WTC11 (cell line): Measurements from ENCODE around the gene ADCY2.

Source experiments
- ELF4 ChIP-seq: sonication (generic); formaldehyde crosslinking; IDR thresholded peaks from 2 replicates; pipeline ENCODE4 v1.8.1; 2022; ENCODE audit warnings: low read depth, mild to moderate bottlenecking, moderate library complexity, missing genetic modification reagents
- FOXK1 ChIP-seq: sonication (generic); formaldehyde crosslinking; IDR thresholded peaks from 2 replicates; pipeline ENCODE4 v1.8.0; 2022; ENCODE audit warnings: mild to moderate bottlenecking, moderate library complexity, missing genetic modification reagents
- IRF2 ChIP-seq: sonication (generic); formaldehyde crosslinking; IDR thresholded peaks from 2 replicates; pipeline ENCODE4 v1.8.0; 2022; ENCODE audit warnings: low read depth, missing genetic modification reagents, borderline replicate concordance
- SMAD4 ChIP-seq: sonication (generic); formaldehyde crosslinking; IDR thresholded peaks from 2 replicates; pipeline ENCODE4 v1.8.0; 2022; ENCODE audit warnings: mild to moderate bottlenecking, missing genetic modification reagents
- TEAD4 ChIP-seq: sonication (generic); formaldehyde crosslinking; IDR thresholded peaks from 2 replicates; pipeline ENCODE4 v1.8.0; 2022; ENCODE audit warnings: mild to moderate bottlenecking, missing genetic modification reagents
- ZBTB21 ChIP-seq: sonication (generic); formaldehyde crosslinking; IDR thresholded peaks from 2 replicates; pipeline ENCODE4 v1.8.1; 2023; ENCODE audit warnings: mild to moderate bottlenecking, missing genetic modification reagents, borderline replicate concordance
- ZNF121 ChIP-seq: sonication (generic); formaldehyde crosslinking; IDR thresholded peaks from 2 replicates; pipeline ENCODE4 v1.8.0; 2023; ENCODE audit warnings: missing genetic modification reagents
- ZNF263 ChIP-seq: sonication (generic); formaldehyde crosslinking; IDR thresholded peaks from 2 replicates; pipeline ENCODE4 v1.8.1; 2022; ENCODE audit warnings: low read depth, mild to moderate bottlenecking, moderate library complexity, missing genetic modification reagents
- TF ChIP-seq, protein P1 (sequence below): fragments of 200-600 bp; IDR thresholded peaks from 2 replicates; pipeline ENCODE4 v1.8.0; 2022; ENCODE audit warnings: antibody characterized with exemption
- TF ChIP-seq, protein P2 (sequence below): sonication (generic); formaldehyde crosslinking; IDR thresholded peaks from 2 replicates; pipeline ENCODE4 v1.8.0; 2022; ENCODE audit warnings: mild to moderate bottlenecking, missing genetic modification reagents

DNA sequence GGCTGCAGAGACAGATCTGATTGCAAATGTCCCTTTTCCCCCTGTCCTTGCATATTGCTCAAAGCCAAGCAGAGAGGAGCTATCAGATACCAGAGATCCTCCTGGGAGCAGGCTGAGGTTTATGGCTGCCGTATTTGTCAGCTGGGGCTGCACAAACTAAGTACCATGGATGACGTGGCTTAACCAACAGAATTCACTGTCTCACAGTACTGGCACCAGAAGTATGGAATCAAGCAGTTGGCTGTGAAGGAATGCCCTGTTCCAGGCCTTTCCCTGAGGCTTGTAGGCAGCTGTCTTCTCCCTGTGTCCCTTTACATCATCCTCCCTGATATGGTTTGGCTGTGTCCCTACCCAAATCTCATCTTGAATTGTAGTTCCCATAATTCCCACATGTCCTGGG, 452.4 kb downstream of the ADCY2 start:
- TF ChIP-seq, protein P1, sequence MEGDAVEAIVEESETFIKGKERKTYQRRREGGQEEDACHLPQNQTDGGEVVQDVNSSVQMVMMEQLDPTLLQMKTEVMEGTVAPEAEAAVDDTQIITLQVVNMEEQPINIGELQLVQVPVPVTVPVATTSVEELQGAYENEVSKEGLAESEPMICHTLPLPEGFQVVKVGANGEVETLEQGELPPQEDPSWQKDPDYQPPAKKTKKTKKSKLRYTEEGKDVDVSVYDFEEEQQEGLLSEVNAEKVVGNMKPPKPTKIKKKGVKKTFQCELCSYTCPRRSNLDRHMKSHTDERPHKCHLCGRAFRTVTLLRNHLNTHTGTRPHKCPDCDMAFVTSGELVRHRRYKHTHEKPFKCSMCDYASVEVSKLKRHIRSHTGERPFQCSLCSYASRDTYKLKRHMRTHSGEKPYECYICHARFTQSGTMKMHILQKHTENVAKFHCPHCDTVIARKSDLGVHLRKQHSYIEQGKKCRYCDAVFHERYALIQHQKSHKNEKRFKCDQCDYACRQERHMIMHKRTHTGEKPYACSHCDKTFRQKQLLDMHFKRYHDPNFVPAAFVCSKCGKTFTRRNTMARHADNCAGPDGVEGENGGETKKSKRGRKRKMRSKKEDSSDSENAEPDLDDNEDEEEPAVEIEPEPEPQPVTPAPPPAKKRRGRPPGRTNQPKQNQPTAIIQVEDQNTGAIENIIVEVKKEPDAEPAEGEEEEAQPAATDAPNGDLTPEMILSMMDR, result no peak
- TF ChIP-seq TEAD4 (CRISPR knock-in tag) (no peak), ZNF121 (CRISPR knock-in tag) (no peak), ZNF263 (CRISPR knock-in tag) (no peak), ZBTB21 (CRISPR knock-in tag) (no peak), ELF4 (no peak), IRF2 (no peak), FOXK1 (CRISPR knock-in tag) (no peak), SMAD4 (CRISPR knock-in tag) (no peak)
- TF ChIP-seq, protein P2, sequence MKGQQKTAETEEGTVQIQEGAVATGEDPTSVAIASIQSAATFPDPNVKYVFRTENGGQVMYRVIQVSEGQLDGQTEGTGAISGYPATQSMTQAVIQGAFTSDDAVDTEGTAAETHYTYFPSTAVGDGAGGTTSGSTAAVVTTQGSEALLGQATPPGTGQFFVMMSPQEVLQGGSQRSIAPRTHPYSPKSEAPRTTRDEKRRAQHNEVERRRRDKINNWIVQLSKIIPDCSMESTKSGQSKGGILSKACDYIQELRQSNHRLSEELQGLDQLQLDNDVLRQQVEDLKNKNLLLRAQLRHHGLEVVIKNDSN (CRISPR knock-in tag), result no peak
